ENCODE measurements around the gene DESI2.

DESI2 gene

DNA sequence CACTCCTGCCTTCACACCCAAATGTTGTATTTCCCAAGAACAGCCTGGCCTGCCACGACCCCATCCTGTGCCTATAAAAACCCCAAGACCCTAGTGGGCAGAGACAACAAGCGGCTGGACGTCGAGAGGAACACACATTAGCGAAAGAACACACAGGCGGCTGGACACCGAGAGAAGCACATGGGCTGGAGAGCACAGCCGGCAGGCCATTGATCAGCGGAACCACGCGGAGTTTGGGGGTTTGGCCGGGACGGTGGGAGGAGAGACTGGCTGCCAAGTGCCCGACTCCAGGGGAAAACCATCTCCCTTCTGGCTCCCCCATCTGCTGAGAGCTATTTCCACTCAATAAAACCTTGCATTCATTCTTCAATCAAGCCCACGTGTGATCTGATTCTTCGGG, 10.4 kb upstream of the DESI2 start:
- Histone ChIP-seq H3K27ac (no peak overlapping the region), H2AFZ (ENCODE audit: low read depth) (no peak overlapping the region), H4K20me1 (ENCODE audit: insufficient read depth) (no peaks in the 10 kb centered on the region), H3K36me3 (ENCODE audit: insufficient read depth) (no peaks in the 10 kb centered on the region), H3K79me2 (ENCODE audit: insufficient read depth, low read depth) (no peaks in the 10 kb centered on the region), H3K4me1 (ENCODE audit: low read depth, poor library complexity, severe bottlenecking) (no peaks in the 10 kb centered on the region), H3K27me3 (ENCODE audit: insufficient read depth, low read depth) (no peaks in the 10 kb centered on the region), H3K4me2 (no peak overlapping the region), H3K9ac (no peak overlapping the region), H3K4me3 (IDR thresholded peaks at IDR 0.05; ENCODE audit: insufficient read depth, low read depth, low read length) (no peak overlapping the region)
- TF ChIP-seq, protein P1, sequence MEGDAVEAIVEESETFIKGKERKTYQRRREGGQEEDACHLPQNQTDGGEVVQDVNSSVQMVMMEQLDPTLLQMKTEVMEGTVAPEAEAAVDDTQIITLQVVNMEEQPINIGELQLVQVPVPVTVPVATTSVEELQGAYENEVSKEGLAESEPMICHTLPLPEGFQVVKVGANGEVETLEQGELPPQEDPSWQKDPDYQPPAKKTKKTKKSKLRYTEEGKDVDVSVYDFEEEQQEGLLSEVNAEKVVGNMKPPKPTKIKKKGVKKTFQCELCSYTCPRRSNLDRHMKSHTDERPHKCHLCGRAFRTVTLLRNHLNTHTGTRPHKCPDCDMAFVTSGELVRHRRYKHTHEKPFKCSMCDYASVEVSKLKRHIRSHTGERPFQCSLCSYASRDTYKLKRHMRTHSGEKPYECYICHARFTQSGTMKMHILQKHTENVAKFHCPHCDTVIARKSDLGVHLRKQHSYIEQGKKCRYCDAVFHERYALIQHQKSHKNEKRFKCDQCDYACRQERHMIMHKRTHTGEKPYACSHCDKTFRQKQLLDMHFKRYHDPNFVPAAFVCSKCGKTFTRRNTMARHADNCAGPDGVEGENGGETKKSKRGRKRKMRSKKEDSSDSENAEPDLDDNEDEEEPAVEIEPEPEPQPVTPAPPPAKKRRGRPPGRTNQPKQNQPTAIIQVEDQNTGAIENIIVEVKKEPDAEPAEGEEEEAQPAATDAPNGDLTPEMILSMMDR (conservative IDR thresholded peaks at IDR 0.05; ENCODE audit: low read depth, low read length) = no peak

DNA sequence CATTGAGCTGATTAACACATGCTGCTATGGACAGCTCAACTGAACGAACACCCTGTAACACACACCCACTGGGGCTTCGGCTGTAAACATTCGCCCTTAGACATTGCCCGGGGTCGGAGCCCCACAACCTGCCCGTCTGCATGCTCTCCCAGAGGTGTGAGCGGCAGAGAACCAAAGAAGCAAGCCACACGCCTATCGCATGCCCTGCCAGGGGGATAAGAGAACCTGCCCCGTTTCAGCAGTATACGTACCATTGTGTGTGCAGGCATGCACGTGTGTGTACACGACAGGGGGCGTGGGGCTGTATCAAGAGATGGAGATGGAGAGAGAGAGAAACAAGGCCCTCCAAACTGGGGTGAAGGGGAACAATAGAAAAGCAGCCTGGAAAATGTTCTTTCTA, 9.9 kb upstream of the DESI2 start:
- Histone ChIP-seq H3K4me2 (no peak overlapping the region), H3K36me3 (ENCODE audit: insufficient read depth) (no peaks in the 10 kb centered on the region), H3K4me3 (IDR thresholded peaks at IDR 0.05; ENCODE audit: insufficient read depth, low read depth, low read length) (no peak overlapping the region), H3K79me2 (ENCODE audit: insufficient read depth, low read depth) (no peaks in the 10 kb centered on the region), H3K27me3 (ENCODE audit: insufficient read depth, low read depth) (no peaks in the 10 kb centered on the region), H3K4me1 (ENCODE audit: low read depth, poor library complexity, severe bottlenecking) (no peaks in the 10 kb centered on the region), H2AFZ (ENCODE audit: low read depth) (no peak overlapping the region), H3K9ac (no peak overlapping the region), H3K27ac (no peak overlapping the region), H4K20me1 (ENCODE audit: insufficient read depth) (no peaks in the 10 kb centered on the region)
- TF ChIP-seq, protein P1 (conservative IDR thresholded peaks at IDR 0.05; ENCODE audit: low read depth, low read length) = no peak

DNA sequence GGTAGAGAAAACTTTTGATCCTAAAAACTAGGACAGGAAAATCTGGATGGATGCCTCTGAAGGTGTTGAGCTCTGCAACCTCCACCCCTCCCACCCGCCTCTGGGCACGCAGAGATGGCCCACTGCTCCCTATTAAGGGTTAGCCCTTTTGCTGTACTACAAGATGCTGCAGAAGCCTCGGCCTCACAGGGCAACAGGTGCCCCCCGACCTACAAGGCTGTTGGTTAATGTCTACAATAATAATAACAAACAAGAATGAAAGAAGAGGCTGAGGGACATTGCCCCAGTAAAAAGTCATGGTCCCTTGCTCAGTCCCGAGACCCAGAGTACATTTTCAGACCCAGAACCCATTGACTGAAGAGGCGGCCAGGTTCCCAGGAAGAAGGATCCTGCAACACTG, 7.5 kb upstream of the DESI2 start:
- H4K20me1 ChIP-seq (ENCODE audit: insufficient read depth) = no peaks in the 10 kb centered on the region
- TF ChIP-seq, protein P1 (conservative IDR thresholded peaks at IDR 0.05; ENCODE audit: low read depth, low read length) = no peak
- H3K4me2 ChIP-seq = no peak overlapping the region
- H3K9ac ChIP-seq = no peak overlapping the region
- no peaks in the 10 kb centered on the region for H3K79me2 ChIP-seq (ENCODE audit: insufficient read depth, low read depth)
- H2AFZ ChIP-seq (ENCODE audit: low read depth) = no peak overlapping the region
- no peak overlapping the region for H3K4me3 ChIP-seq (IDR thresholded peaks at IDR 0.05; ENCODE audit: insufficient read depth, low read depth, low read length)
- no peaks in the 10 kb centered on the region for H3K36me3 ChIP-seq (ENCODE audit: insufficient read depth)
- no peaks in the 10 kb centered on the region for H3K4me1 ChIP-seq (ENCODE audit: low read depth, poor library complexity, severe bottlenecking)
- no peak overlapping the region for H3K27ac ChIP-seq
- no peaks in the 10 kb centered on the region for H3K27me3 ChIP-seq (ENCODE audit: insufficient read depth, low read depth)

DNA sequence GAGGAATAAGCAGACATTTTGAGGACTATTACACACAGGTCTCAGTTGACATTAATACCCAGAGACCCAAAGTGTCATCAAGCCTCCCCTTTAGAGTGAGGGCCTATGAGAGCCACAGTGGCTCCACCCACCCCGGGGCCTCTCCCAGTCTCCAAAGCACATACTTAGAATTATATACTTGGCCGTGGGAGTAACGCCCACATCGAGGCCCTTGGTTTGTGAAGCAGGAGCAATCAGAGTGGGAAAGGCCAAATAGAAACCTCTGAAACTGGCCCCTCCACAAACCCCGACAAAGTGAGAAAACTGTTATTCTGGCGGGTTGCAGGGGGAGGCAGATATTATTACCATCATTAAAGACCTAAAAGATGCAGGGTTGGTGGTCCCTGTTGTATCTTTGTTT, 7.0 kb upstream of the DESI2 start:
- Histone ChIP-seq H3K4me2 (no peak overlapping the region), H3K27me3 (ENCODE audit: insufficient read depth, low read depth) (no peaks in the 10 kb centered on the region), H3K79me2 (ENCODE audit: insufficient read depth, low read depth) (no peaks in the 10 kb centered on the region), H2AFZ (ENCODE audit: low read depth) (no peak overlapping the region), H3K36me3 (ENCODE audit: insufficient read depth) (no peaks in the 10 kb centered on the region), H3K4me1 (ENCODE audit: low read depth, poor library complexity, severe bottlenecking) (no peaks in the 10 kb centered on the region), H3K9ac (no peak overlapping the region), H3K4me3 (IDR thresholded peaks at IDR 0.05; ENCODE audit: insufficient read depth, low read depth, low read length) (no peak overlapping the region), H4K20me1 (ENCODE audit: insufficient read depth) (no peaks in the 10 kb centered on the region), H3K27ac (no peak overlapping the region)
- TF ChIP-seq, protein P1 (conservative IDR thresholded peaks at IDR 0.05; ENCODE audit: low read depth, low read length) = no peak

DNA sequence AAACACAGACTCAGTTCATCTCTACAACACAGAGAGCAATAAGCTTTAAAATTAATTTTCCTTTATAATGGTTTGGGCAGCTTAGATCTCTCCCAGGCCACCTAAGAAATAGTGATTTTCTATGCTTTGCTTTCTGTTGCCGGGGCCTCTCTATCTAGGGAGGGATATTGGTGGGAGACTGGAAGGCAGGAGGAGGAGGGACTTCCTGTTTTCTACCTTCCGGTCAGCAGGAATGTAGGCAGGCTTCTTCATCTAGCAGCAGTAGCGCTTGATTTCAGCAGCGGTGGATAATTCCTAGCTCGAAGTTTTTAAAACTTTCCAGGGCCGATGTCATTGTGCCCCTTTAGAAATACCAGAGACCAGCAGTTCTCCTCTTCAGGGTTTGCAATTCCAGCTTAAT, 5.1 kb upstream of the DESI2 start:
- Histone ChIP-seq H2AFZ (ENCODE audit: low read depth) (no peak overlapping the region), H4K20me1 (ENCODE audit: insufficient read depth) (no peaks in the 10 kb centered on the region), H3K4me3 (IDR thresholded peaks at IDR 0.05; ENCODE audit: insufficient read depth, low read depth, low read length) (no peak overlapping the region), H3K9ac (no peak overlapping the region), H3K36me3 (ENCODE audit: insufficient read depth) (no peaks in the 10 kb centered on the region), H3K4me1 (ENCODE audit: low read depth, poor library complexity, severe bottlenecking) (no peaks in the 10 kb centered on the region), H3K27ac (no peak overlapping the region), H3K27me3 (ENCODE audit: insufficient read depth, low read depth) (no peaks in the 10 kb centered on the region), H3K4me2 (no peak overlapping the region), H3K79me2 (ENCODE audit: insufficient read depth, low read depth) (no peaks in the 10 kb centered on the region)
- TF ChIP-seq, protein P1 (conservative IDR thresholded peaks at IDR 0.05; ENCODE audit: low read depth, low read length) = no peak

All from KMS-11 (cell line).